Endothelial cell (in vitro differentiated cells): Measurements from ENCODE around the gene CMTM8. TPM values are rescaled to one million over a fixed set of nuclear protein-coding genes. Genes with fewer than 3 reads are reported as not detected.
A peak's percentile ranks its signal among the peaks of the same experiment; 100 is the strongest.

Experiments used
- DNase-seq: peaks from one replicate; pipeline ENCODE4 v3.0.0; 2021; ENCODE audit warnings: low spot score
- H3K27ac Mint-ChIP-seq: one replicate; pipeline ENCODE4 v1.8.0; 2021; ENCODE audit warnings: mixed read lengths, inconsistent platforms; ENCODE audit not compliant: unreplicated experiment
- H3K27me3 Mint-ChIP-seq: one replicate; pipeline ENCODE4 v1.8.0; 2021; ENCODE audit warnings: mild to moderate bottlenecking, moderate library complexity, mixed read lengths, inconsistent platforms; ENCODE audit not compliant: unreplicated experiment
- H3K36me3 Mint-ChIP-seq: one replicate; pipeline ENCODE4 v1.8.0; 2021; ENCODE audit warnings: mild to moderate bottlenecking, low read depth, mixed read lengths, inconsistent platforms; ENCODE audit not compliant: unreplicated experiment
- H3K4me1 Mint-ChIP-seq: one replicate; pipeline ENCODE4 v1.8.0; 2021; ENCODE audit warnings: mild to moderate bottlenecking, mixed read lengths, inconsistent platforms; ENCODE audit not compliant: unreplicated experiment
- H3K4me3 Mint-ChIP-seq: one replicate; pipeline ENCODE4 v1.8.0; 2021; ENCODE audit warnings: mild to moderate bottlenecking, mixed read lengths, inconsistent platforms; ENCODE audit not compliant: unreplicated experiment
- H3K9me3 Mint-ChIP-seq: one replicate; pipeline ENCODE4 v1.8.0; 2021; ENCODE audit warnings: mixed read lengths, inconsistent platforms; ENCODE audit not compliant: unreplicated experiment
- total RNA-seq: library from RNA; stranded (reverse); fragmentation: NEBNext Ultra II Directional; extraction: Animal tissue kit (Norgen Biotek cat#: 25700); gene quantifications from one replicate; pipeline ENCODE4 v1.2.1, GENCODE V29; 2021; ENCODE audit not compliant: unreplicated experiment
- TF ChIP-seq, protein P1 (sequence below): fragments of 200-600 bp; sonication (generic); IDR thresholded peaks from one replicate; pipeline ENCODE4 v1.5.0; 2021; ENCODE audit warnings: antibody characterized with exemption; ENCODE audit not compliant: unreplicated experiment

Gene CMTM8
- total RNA-seq, 1 donor from 2014 or later, result 16.2 TPM

DNA sequence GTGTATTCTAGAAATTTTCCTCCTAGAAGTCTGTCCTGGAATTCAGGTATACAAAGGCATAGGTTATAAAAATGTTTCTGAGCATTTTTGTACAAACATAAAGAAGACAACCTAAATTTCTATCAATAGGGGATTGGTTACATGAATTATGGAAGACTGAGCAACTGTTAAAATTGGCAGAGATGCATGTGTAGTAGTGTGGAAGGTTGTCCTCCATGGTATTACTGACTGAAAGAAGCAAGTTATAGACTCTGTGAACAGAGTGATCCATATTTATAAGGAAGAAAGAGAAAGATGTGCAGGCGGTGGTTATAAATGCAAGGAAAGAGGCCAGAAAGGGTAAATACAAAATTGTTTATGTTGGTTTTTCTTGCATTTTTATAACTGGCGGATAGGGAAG, 114.9 kb downstream of the CMTM8 start:
- no peak for DNase-seq

GRCh38 chr3:32354362-32354778, 115.9 kb downstream of the CMTM8 start:
- TF ChIP-seq, protein P1, sequence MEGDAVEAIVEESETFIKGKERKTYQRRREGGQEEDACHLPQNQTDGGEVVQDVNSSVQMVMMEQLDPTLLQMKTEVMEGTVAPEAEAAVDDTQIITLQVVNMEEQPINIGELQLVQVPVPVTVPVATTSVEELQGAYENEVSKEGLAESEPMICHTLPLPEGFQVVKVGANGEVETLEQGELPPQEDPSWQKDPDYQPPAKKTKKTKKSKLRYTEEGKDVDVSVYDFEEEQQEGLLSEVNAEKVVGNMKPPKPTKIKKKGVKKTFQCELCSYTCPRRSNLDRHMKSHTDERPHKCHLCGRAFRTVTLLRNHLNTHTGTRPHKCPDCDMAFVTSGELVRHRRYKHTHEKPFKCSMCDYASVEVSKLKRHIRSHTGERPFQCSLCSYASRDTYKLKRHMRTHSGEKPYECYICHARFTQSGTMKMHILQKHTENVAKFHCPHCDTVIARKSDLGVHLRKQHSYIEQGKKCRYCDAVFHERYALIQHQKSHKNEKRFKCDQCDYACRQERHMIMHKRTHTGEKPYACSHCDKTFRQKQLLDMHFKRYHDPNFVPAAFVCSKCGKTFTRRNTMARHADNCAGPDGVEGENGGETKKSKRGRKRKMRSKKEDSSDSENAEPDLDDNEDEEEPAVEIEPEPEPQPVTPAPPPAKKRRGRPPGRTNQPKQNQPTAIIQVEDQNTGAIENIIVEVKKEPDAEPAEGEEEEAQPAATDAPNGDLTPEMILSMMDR, result no peak
- no peak for DNase-seq
- Mint-ChIP-seq H3K27ac (no peak overlapping the region), H3K27me3 (no peaks in the 10 kb centered on the region), H3K4me1 (peaks cover 24% of the 10 kb centered on the region), H3K4me3 (no peak overlapping the region), H3K36me3 (peaks cover 16% of the 10 kb centered on the region), H3K9me3 (no peaks in the 10 kb centered on the region)

More for the DNA sequence above, 114.9 kb downstream of the CMTM8 start:
- Mint-ChIP-seq H3K9me3 (no peaks in the 10 kb centered on the region), H3K36me3 (peaks cover 12% of the 10 kb centered on the region), H3K27ac (no peak overlapping the region), H3K4me3 (no peak overlapping the region), H3K4me1 (peaks cover 24% of the 10 kb centered on the region), H3K27me3 (no peaks in the 10 kb centered on the region)
- TF ChIP-seq, protein P1, result no peak

GRCh38 chr3:32355751-32356291, 117.3 kb downstream of the CMTM8 start:
- peak overlapping the region; percentile 20 for H3K4me3 Mint-ChIP-seq
- peaks cover 16% of the 10 kb centered on the region for H3K36me3 Mint-ChIP-seq
- H3K27ac Mint-ChIP-seq, result peak overlapping the region; percentile 9
- H3K27me3 Mint-ChIP-seq, result no peaks in the 10 kb centered on the region
- H3K4me1 Mint-ChIP-seq, result peaks cover 24% of the 10 kb centered on the region
- TF ChIP-seq, protein P1, result no peak
- no peak for DNase-seq
- H3K9me3 Mint-ChIP-seq, result no peaks in the 10 kb centered on the region

- TF ChIP-seq, protein P1, result no peak
- H3K27ac Mint-ChIP-seq, result no peak overlapping the region
Observed at GRCh38 chr3:32359766-32360492, 121.4 kb downstream of the CMTM8 start.

DNA sequence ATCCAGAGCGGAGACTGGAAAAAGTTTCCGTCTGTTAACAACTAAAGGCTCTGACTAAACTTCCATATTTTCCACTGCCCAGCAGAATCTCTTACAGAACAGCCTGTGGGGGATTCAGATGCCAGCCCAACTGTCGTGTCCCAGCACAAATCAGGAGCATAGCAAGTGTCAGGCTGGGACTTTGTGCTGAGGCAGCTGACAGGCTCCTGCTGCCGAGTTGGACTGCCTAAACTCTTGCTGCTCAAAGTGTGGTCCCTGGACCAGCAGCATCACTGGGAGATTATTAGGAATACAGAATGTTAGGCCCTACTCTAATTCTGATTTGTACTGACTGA, 122.0 kb downstream of the CMTM8 start:
- Mint-ChIP-seq H3K27ac (no peak overlapping the region), H3K9me3 (no peaks in the 10 kb centered on the region), H3K36me3 (peaks cover 20% of the 10 kb centered on the region), H3K4me3 (no peak overlapping the region), H3K27me3 (peaks cover 3% of the 10 kb centered on the region), H3K4me1 (peaks cover 16% of the 10 kb centered on the region)
- no peak for DNase-seq
- TF ChIP-seq, protein P1, result no peak

More at GRCh38 chr3:32359766-32360492, 121.4 kb downstream of the CMTM8 start:
- DNase-seq, result no peak
- no peak overlapping the region for H3K4me3 Mint-ChIP-seq
- no peaks in the 10 kb centered on the region for H3K9me3 Mint-ChIP-seq
- H3K4me1 Mint-ChIP-seq, result peaks cover 20% of the 10 kb centered on the region
- H3K27me3 Mint-ChIP-seq, result peaks cover 3% of the 10 kb centered on the region
- peaks cover 24% of the 10 kb centered on the region for H3K36me3 Mint-ChIP-seq
